Measurements from ENCODE around the gene PRDM2.

PRDM2 gene

DNA sequence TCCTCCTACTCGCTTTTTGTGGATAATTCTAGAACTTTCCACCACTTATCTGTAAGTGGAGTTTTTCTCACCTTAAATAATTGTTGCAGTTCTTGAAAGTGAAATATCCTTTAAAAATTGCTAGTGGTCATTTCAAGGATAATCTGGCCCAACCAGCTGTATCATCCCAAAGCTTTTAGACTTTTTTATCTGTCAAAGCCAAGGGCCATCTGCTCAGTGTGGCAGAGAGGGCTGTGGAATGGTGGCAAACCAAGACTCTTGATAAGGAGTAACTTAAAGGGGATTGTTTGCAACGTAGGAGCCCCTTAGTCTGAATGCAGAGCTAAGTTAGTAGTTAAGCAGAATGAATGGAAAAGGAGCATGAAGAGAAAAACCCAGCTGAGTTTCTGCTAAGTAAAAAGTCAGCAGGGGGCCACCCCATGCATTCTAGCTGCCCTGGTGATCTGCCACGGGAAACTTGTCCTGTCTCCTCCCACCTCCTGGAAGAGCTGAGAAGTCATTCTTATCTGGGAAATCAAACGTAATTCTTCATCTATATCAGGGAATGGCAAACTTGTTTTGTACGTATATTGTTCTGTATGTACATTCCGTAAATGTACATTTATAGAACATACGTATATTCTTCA is 169.3 kb downstream of the PRDM2 start:
- no peak for DNase-seq

DNA sequence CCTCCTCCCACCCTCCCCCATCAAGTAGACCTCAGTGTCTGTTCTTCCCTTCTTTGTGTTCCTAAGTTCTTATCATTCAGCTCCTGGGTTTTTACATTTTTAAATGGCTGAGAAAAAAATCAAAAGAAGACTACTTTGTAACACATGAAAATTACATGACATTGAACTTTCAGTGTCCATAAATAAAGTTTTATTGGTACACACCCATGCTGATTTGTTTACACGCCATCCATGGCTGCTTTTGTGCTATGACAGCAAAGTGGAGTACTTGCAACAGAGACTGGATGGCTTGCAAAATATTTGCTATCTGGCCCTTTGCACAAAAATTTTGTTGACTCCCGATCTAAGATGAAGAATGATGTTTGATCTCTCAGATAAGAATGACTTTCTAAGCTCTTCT is 171.4 kb downstream of the PRDM2 start:
- no peak for DNase-seq

DNA sequence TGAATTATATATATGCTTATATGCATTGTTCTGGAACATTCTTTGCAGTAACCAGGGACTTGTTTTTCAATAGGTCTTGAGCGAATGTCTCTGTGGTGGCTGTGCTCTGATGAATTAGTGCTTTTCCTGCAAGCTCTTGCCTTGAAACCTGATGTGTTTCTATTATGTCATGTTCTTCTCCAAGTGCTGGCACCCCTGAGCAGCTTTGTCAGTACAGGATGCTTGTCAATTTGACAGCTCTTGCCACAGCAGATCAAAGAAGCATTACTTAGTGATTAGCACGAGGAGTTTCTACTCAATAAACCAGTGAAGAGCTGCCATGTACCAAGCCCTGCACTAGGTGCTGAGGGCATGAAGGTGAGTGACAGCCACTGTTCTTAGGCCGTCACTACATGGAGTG is 171.9 kb downstream of the PRDM2 start:
- DNase-seq, result no peak

GRCh38 chr1:13873032-13873431 is 173.0 kb downstream of the PRDM2 start:
- no peak for DNase-seq
